ENCODE results near the gene VPS8. TPM values are rescaled to one million over a fixed set of nuclear protein-coding genes. Genes with fewer than 3 reads are reported as not detected.

VPS8 gene
- total and polyA plus RNA-seq, 4 donors: 49.3 to 155 (median 66.4) TPM

DNA sequence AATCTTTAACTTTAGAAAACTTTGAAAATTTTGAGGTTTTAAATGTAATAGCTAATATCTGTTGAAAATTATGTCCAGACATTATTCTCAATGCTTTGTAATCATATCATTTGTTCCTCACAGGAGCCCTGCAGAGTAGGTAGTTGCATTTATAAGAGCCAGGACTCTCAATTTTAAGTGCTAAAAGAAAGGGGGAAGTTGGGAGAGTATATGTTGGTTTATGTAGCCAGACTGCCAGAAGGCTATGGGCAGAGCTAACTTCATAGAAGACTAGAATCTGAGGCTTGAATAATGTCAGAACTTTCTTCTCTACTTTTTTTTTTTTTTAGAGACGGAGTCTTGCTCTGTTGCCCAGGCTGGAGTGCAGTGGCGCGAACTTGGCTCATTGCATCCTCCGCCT, 9.1 kb downstream of the VPS8 start:
- Histone ChIP-seq H3K4me1 (ENCODE audit: control insufficient read depth, insufficient read depth, low read length) (no peaks in the 10 kb centered on the region), H3K4me3 (ENCODE audit: low read depth, low read length) (no peak overlapping the region), H3K36me3 (ENCODE audit: control insufficient read depth, insufficient read depth, low read length) (no peaks in the 10 kb centered on the region), H3K27me3 (ENCODE audit: control insufficient read depth, insufficient read depth, low read length) (no peaks in the 10 kb centered on the region), H3K27ac (ENCODE audit: low read depth, low read length) (no peak overlapping the region), H3K9me3 (ENCODE audit: control insufficient read depth, insufficient read depth, low read length) (no peaks in the 10 kb centered on the region)
- DNase-seq (ENCODE audit: low read depth in 4 of 6, low spot score in 6 of 6): no peak
- 96% methylated on average over 3 of the region's 4 CpGs for WGBS (ENCODE audit: insufficient coverage)

GRCh38 chr3:184822081-184822480, 10.1 kb downstream of the VPS8 start:
- Histone ChIP-seq H3K27me3 (ENCODE audit: control insufficient read depth, insufficient read depth, low read length) (no peaks in the 10 kb centered on the region), H3K4me1 (ENCODE audit: control insufficient read depth, insufficient read depth, low read length) (no peaks in the 10 kb centered on the region), H3K36me3 (ENCODE audit: control insufficient read depth, insufficient read depth, low read length) (no peaks in the 10 kb centered on the region), H3K9me3 (ENCODE audit: control insufficient read depth, insufficient read depth, low read length) (no peaks in the 10 kb centered on the region), H3K27ac (ENCODE audit: low read depth, low read length) (no peak overlapping the region), H3K4me3 (ENCODE audit: low read depth, low read length) (no peak overlapping the region)
- no peak for DNase-seq (ENCODE audit: low read depth in 4 of 6, low spot score in 6 of 6)

DNA sequence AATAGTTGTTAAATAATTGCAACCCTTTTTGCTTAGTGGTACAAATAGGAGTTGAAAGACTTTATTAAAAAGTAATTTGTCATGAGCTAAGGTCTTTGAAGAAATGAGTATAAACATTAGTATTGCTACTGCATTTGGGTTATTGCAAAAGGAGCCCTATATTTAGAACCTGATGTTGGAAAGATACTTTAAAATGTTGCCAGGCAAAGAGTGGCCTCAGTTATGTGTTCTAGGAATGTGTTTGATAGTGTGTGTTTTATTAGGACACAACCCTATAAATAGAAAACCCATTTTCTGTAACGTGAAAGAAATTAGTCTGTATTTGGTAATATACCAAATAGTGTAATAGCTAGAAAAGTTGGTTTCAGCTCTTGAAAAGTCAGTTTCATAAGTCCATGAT, 10.7 kb downstream of the VPS8 start:
- Histone ChIP-seq H3K4me1 (ENCODE audit: control insufficient read depth, insufficient read depth, low read length) (no peaks in the 10 kb centered on the region), H3K9me3 (ENCODE audit: control insufficient read depth, insufficient read depth, low read length) (no peaks in the 10 kb centered on the region), H3K36me3 (ENCODE audit: control insufficient read depth, insufficient read depth, low read length) (no peaks in the 10 kb centered on the region), H3K4me3 (ENCODE audit: low read depth, low read length) (no peak overlapping the region), H3K27me3 (ENCODE audit: control insufficient read depth, insufficient read depth, low read length) (no peaks in the 10 kb centered on the region), H3K27ac (ENCODE audit: low read depth, low read length) (no peak overlapping the region)
- WGBS (ENCODE audit: insufficient coverage): no CpG with 5 or more reads among the region's 1 CpG
- no peak for DNase-seq (ENCODE audit: low read depth in 4 of 6, low spot score in 6 of 6)

DNA sequence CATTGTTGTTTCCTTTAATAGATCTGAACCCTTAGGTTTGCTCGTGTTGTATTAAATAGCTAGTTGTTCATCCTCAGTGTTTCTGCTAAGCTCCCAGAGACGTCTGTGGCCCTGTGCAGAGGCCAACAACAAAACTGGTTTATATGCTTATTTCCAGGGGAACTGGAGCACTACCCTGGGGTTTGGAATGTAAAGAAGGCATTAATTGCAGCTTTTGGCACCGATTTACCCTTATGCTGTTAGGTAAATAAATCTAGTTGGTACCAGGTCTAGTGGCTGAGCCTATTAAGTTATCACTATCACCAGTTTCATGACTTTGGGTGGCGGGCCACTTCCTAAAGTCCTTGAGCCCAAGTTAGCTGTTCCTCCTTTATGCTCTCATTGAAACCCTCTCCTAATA, 12.0 kb downstream of the VPS8 start:
- Histone ChIP-seq H3K4me3 (ENCODE audit: low read depth, low read length) (no peak overlapping the region), H3K27ac (ENCODE audit: low read depth, low read length) (no peak overlapping the region), H3K4me1 (ENCODE audit: control insufficient read depth, insufficient read depth, low read length) (no peaks in the 10 kb centered on the region), H3K9me3 (ENCODE audit: control insufficient read depth, insufficient read depth, low read length) (no peaks in the 10 kb centered on the region), H3K27me3 (ENCODE audit: control insufficient read depth, insufficient read depth, low read length) (no peaks in the 10 kb centered on the region), H3K36me3 (ENCODE audit: control insufficient read depth, insufficient read depth, low read length) (no peaks in the 10 kb centered on the region)
- WGBS (ENCODE audit: insufficient coverage): 58% methylated on average over 2 of the region's 4 CpGs
- no peak for DNase-seq (ENCODE audit: low read depth in 4 of 6, low spot score in 6 of 6)

GRCh38 chr3:184825121-184825820, 13.3 kb downstream of the VPS8 start:
- Histone ChIP-seq H3K4me1 (ENCODE audit: control insufficient read depth, insufficient read depth, low read length) (no peaks in the 10 kb centered on the region), H3K9me3 (ENCODE audit: control insufficient read depth, insufficient read depth, low read length) (no peaks in the 10 kb centered on the region), H3K27ac (ENCODE audit: low read depth, low read length) (no peak overlapping the region), H3K4me3 (ENCODE audit: low read depth, low read length) (no peak overlapping the region), H3K27me3 (ENCODE audit: control insufficient read depth, insufficient read depth, low read length) (no peaks in the 10 kb centered on the region), H3K36me3 (ENCODE audit: control insufficient read depth, insufficient read depth, low read length) (no peaks in the 10 kb centered on the region)
- no peak for DNase-seq (ENCODE audit: low read depth in 4 of 6, low spot score in 6 of 6)
- 91% methylated on average over 5 of the region's 6 CpGs for WGBS (ENCODE audit: insufficient coverage)

- no CpG with 5 or more reads among the region's 2 CpGs for WGBS (ENCODE audit: insufficient coverage)
- Histone ChIP-seq H3K4me1 (ENCODE audit: control insufficient read depth, insufficient read depth, low read length) (no peaks in the 10 kb centered on the region), H3K27me3 (ENCODE audit: control insufficient read depth, insufficient read depth, low read length) (no peaks in the 10 kb centered on the region), H3K27ac (ENCODE audit: low read depth, low read length) (no peak overlapping the region), H3K36me3 (ENCODE audit: control insufficient read depth, insufficient read depth, low read length) (no peaks in the 10 kb centered on the region), H3K9me3 (ENCODE audit: control insufficient read depth, insufficient read depth, low read length) (no peaks in the 10 kb centered on the region), H3K4me3 (ENCODE audit: low read depth, low read length) (no peak overlapping the region)
- DNase-seq (ENCODE audit: low read depth in 4 of 6, low spot score in 6 of 6): peak in 1 of 6 donors; percentile 31
These were observed 15.6 kb downstream of the VPS8 start for GRCh38 chr3:184827572-184827971.

DNA sequence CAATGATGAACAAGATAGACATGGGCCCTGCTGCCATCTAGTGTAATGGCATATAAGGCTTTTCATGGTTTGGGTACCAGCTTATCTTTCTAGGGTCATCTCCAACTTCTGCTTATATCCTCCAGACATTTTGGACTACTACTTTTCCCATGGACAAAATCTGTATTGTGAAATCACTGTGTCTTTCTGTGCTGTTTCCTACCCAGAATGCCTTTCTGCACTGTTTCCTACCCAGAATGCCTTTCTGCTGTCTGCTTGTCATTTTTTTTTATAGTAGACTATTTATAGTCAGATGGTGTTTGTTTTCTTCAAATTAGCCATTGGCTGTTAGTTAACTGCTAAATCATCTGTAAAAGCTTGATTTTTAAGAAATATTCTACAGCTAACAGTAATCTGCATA, 20.1 kb downstream of the VPS8 start:
- Histone ChIP-seq H3K27me3 (ENCODE audit: control insufficient read depth, insufficient read depth, low read length) (no peaks in the 10 kb centered on the region), H3K27ac (ENCODE audit: low read depth, low read length) (no peak overlapping the region), H3K36me3 (ENCODE audit: control insufficient read depth, insufficient read depth, low read length) (no peaks in the 10 kb centered on the region), H3K9me3 (ENCODE audit: control insufficient read depth, insufficient read depth, low read length) (no peaks in the 10 kb centered on the region), H3K4me1 (ENCODE audit: control insufficient read depth, insufficient read depth, low read length) (no peaks in the 10 kb centered on the region), H3K4me3 (ENCODE audit: low read depth, low read length) (no peak overlapping the region)
- DNase-seq (ENCODE audit: low read depth in 4 of 6, low spot score in 6 of 6): no peak

DNA sequence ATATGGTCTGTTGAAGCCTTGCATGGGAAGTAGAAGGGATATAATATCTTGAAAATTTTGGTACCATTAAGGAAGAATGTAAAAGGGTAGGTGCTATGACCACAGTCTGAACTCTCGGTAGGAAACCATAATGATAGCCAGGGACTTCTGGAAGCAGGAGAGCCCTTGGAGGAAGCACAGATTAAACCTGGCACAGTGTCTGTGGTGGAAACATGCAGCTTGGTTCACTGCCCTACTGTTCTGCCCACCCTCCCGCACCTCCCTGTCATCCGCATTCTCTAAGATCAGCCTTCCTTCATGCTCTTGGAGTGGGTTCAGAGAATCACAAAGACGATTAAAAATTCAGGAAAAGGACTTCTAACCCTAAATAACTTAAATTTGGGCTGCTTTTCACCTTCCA, 20.9 kb downstream of the VPS8 start:
- 70% methylated on average over 2 of the region's 4 CpGs for WGBS (ENCODE audit: insufficient coverage)

GRCh38 chr3:184836090-184836822, 24.3 kb downstream of the VPS8 start:
- Histone ChIP-seq H3K27ac (ENCODE audit: low read depth, low read length) (no peak overlapping the region), H3K36me3 (ENCODE audit: control insufficient read depth, insufficient read depth, low read length) (no peaks in the 10 kb centered on the region), H3K9me3 (ENCODE audit: control insufficient read depth, insufficient read depth, low read length) (no peaks in the 10 kb centered on the region), H3K4me3 (ENCODE audit: low read depth, low read length) (no peak overlapping the region), H3K4me1 (ENCODE audit: control insufficient read depth, insufficient read depth, low read length) (no peaks in the 10 kb centered on the region), H3K27me3 (ENCODE audit: control insufficient read depth, insufficient read depth, low read length) (no peaks in the 10 kb centered on the region)
- WGBS (ENCODE audit: insufficient coverage): no CpG with 5 or more reads among the region's 2 CpGs
- DNase-seq (ENCODE audit: low read depth in 4 of 6, low spot score in 6 of 6): peak in 1 of 6 donors; percentile 63

More for the DNA sequence above, 20.9 kb downstream of the VPS8 start:
- Histone ChIP-seq H3K27me3 (ENCODE audit: control insufficient read depth, insufficient read depth, low read length) (no peaks in the 10 kb centered on the region), H3K4me1 (ENCODE audit: control insufficient read depth, insufficient read depth, low read length) (no peaks in the 10 kb centered on the region), H3K9me3 (ENCODE audit: control insufficient read depth, insufficient read depth, low read length) (no peaks in the 10 kb centered on the region), H3K27ac (ENCODE audit: low read depth, low read length) (no peak overlapping the region), H3K4me3 (ENCODE audit: low read depth, low read length) (no peak overlapping the region), H3K36me3 (ENCODE audit: control insufficient read depth, insufficient read depth, low read length) (no peaks in the 10 kb centered on the region)
- no peak for DNase-seq (ENCODE audit: low read depth in 4 of 6, low spot score in 6 of 6)

GRCh38 chr3:184842433-184842832, 30.5 kb downstream of the VPS8 start:
- H3K4me3 ChIP-seq (ENCODE audit: low read depth, low read length): no peak overlapping the region
- no peaks in the 10 kb centered on the region for H3K27me3 ChIP-seq (ENCODE audit: control insufficient read depth, insufficient read depth, low read length)
- no peak overlapping the region for H3K27ac ChIP-seq (ENCODE audit: low read depth, low read length)
- WGBS (ENCODE audit: insufficient coverage): 80% methylated on average over 1 of the region's 1 CpG
- no peak for DNase-seq (ENCODE audit: low read depth in 4 of 6, low spot score in 6 of 6)
- H3K9me3 ChIP-seq (ENCODE audit: control insufficient read depth, insufficient read depth, low read length): no peaks in the 10 kb centered on the region
- H3K36me3 ChIP-seq (ENCODE audit: control insufficient read depth, insufficient read depth, low read length): no peaks in the 10 kb centered on the region
- no peaks in the 10 kb centered on the region for H3K4me1 ChIP-seq (ENCODE audit: control insufficient read depth, insufficient read depth, low read length)
